OCI-LY3 (cell line): ENCODE data around the gene STX2.

Experiments used
- H2AFZ ChIP-seq: fragments of 200-600, 300-600 bp; shearing (Covaris generic); 2 replicates; pipeline ENCODE4 v1.6.0; 2014; ENCODE audit warnings: antibody characterized with exemption, low read depth, low read length
- H3K27ac ChIP-seq: fragments of 200-600, 300-600 bp; sonication (generic); 2 replicates; pipeline ENCODE4 v1.5.1; 2014; ENCODE audit warnings: mild to moderate bottlenecking, low read length, moderate library complexity, mixed read lengths
- H3K27me3 ChIP-seq: fragments of 200-600, 300-600 bp; sonication (generic); 2 replicates; pipeline ENCODE4 v1.6.1; 2014; ENCODE audit warnings: low read depth, low read length, mixed read lengths
- H3K36me3 ChIP-seq: fragments of 200-600, 300-600 bp; sonication (generic); replicated peaks from 2 replicates; pipeline ENCODE3; 2014; ENCODE audit warnings: low read depth, low read length, mixed read lengths
- H3K4me1 ChIP-seq: fragments of 300-600, 200-600 bp; sonication (generic); 2 replicates; pipeline ENCODE4 v1.6.1; 2014; ENCODE audit warnings: low read length, mixed read lengths
- H3K4me2 ChIP-seq: fragments of 200-600, 300-600 bp; sonication (generic); 2 replicates; pipeline ENCODE4 v1.6.1; 2014; ENCODE audit warnings: low read length, mixed read lengths
- H3K4me3 ChIP-seq: fragments of 300-600, 200-600 bp; sonication (generic); 2 replicates; pipeline ENCODE4 v1.5.1; 2014; ENCODE audit warnings: antibody characterized with exemption, mild to moderate bottlenecking, low read length, moderate library complexity
- H3K79me2 ChIP-seq: fragments of 300-600, 200-600 bp; shearing (Covaris generic); 2 replicates; pipeline ENCODE4 v1.6.1; 2014; ENCODE audit warnings: mild to moderate bottlenecking, low read length, mixed read lengths
- H3K9ac ChIP-seq: fragments of 300-600, 200-600 bp; shearing (Covaris generic); 2 replicates; pipeline ENCODE4 v1.6.0; 2014; ENCODE audit warnings: mild to moderate bottlenecking, low read length, moderate library complexity
- H3K9me3 ChIP-seq: fragments of 200-600, 300-600 bp; shearing (Covaris generic); 2 replicates; pipeline ENCODE4 v1.6.1; 2014; ENCODE audit warnings: low read length, mixed read lengths; ENCODE audit not compliant: insufficient read depth
- H4K20me1 ChIP-seq: fragments of 200-600, 300-600 bp; sonication (generic); 2 replicates; pipeline ENCODE4 v1.6.1; 2016; ENCODE audit warnings: low read length, mixed read lengths; ENCODE audit not compliant: insufficient read depth
- CTCF ChIP-seq: fragments of 200-600, 300-600 bp; sonication (generic); IDR thresholded peaks from 2 replicates; pipeline ENCODE4 v1.5.1; 2014; ENCODE audit warnings: antibody characterized with exemption, low read length, low read depth
- EZH2phosphoT487 ChIP-seq: fragments of 200-600 bp; shearing (Covaris generic); IDR thresholded peaks from 2 replicates; pipeline ENCODE4 v1.6.1; 2018; ENCODE audit warnings: antibody characterized with exemption, mixed run types, low read depth

STX2 gene

GRCh38 chr12:130815028-130815741 lies 23.9 kb downstream of the STX2 start:
- Histone ChIP-seq H3K36me3 (no peaks in the 10 kb centered on the region), H3K9ac (no peak overlapping the region), H3K4me2 (no peak overlapping the region), H4K20me1 (no peaks in the 10 kb centered on the region), H3K27ac (no peak overlapping the region), H2AFZ (no peak overlapping the region), H3K79me2 (no peaks in the 10 kb centered on the region), H3K27me3 (no peaks in the 10 kb centered on the region), H3K4me3 (no peak overlapping the region), H3K4me1 (no peaks in the 10 kb centered on the region), H3K9me3 (no peaks in the 10 kb centered on the region)
- no peak for TF ChIP-seq CTCF
- no peak for TF ChIP-seq EZH2phosphoT487

GRCh38 chr12:130813949-130814348 lies 25.1 kb downstream of the STX2 start:
- Histone ChIP-seq H3K4me2 (no peak overlapping the region), H3K79me2 (no peaks in the 10 kb centered on the region), H3K36me3 (no peaks in the 10 kb centered on the region), H3K9me3 (no peaks in the 10 kb centered on the region), H3K27ac (no peak overlapping the region), H3K4me1 (no peaks in the 10 kb centered on the region), H3K9ac (no peak overlapping the region), H3K4me3 (no peak overlapping the region), H2AFZ (no peak overlapping the region), H3K27me3 (no peaks in the 10 kb centered on the region), H4K20me1 (no peaks in the 10 kb centered on the region)
- TF ChIP-seq EZH2phosphoT487 (no peak), CTCF (no peak)

GRCh38 chr12:130813436-130813835 lies 25.6 kb downstream of the STX2 start:
- H3K79me2 ChIP-seq: no peaks in the 10 kb centered on the region
- H3K4me3 ChIP-seq: no peak overlapping the region
- no peaks in the 10 kb centered on the region for H3K9me3 ChIP-seq
- no peaks in the 10 kb centered on the region for H3K36me3 ChIP-seq
- no peak overlapping the region for H3K4me2 ChIP-seq
- TF ChIP-seq CTCF: no peak
- TF ChIP-seq EZH2phosphoT487: no peak
- no peak overlapping the region for H2AFZ ChIP-seq
- H4K20me1 ChIP-seq: no peaks in the 10 kb centered on the region
- H3K27ac ChIP-seq: no peak overlapping the region
- H3K9ac ChIP-seq: no peak overlapping the region
- H3K27me3 ChIP-seq: no peaks in the 10 kb centered on the region
- no peaks in the 10 kb centered on the region for H3K4me1 ChIP-seq

GRCh38 chr12:130809791-130810190 lies 29.3 kb downstream of the STX2 start:
- H3K4me1 ChIP-seq: no peaks in the 10 kb centered on the region
- no peaks in the 10 kb centered on the region for H3K27me3 ChIP-seq
- H3K4me2 ChIP-seq: no peak overlapping the region
- H3K4me3 ChIP-seq: no peak overlapping the region
- no peak for TF ChIP-seq CTCF
- no peak for TF ChIP-seq EZH2phosphoT487
- no peak overlapping the region for H2AFZ ChIP-seq
- no peaks in the 10 kb centered on the region for H3K9me3 ChIP-seq
- H3K36me3 ChIP-seq: peaks cover 13% of the 10 kb centered on the region
- H3K27ac ChIP-seq: no peak overlapping the region
- no peaks in the 10 kb centered on the region for H3K79me2 ChIP-seq
- H3K9ac ChIP-seq: no peak overlapping the region
- no peaks in the 10 kb centered on the region for H4K20me1 ChIP-seq
